ENCODE data around the gene CDK11B. TPM values are rescaled to one million over a fixed set of nuclear protein-coding genes. Genes with fewer than 3 reads are reported as not detected.

The CDK11B gene
- polyA plus RNA-seq, 1 experiment: 6.3 TPM

GRCh38 chr1:1604374-1605033 is 54.3 kb downstream of the CDK11B start:
- H3K4me3 ChIP-seq (ENCODE audit: low read depth, low read length): no peak overlapping the region
- CTCF ChIA-PET: interaction anchor here (3.4 kb wide), 1 partner anchor 10 kb away, joined by 13 read pairs; the partner anchor contains the start of gene MIB2
- H3K36me3 ChIP-seq (ENCODE audit: control insufficient read depth, insufficient read depth, low read length): no peaks in the 10 kb centered on the region
- no peak for TF ChIP-seq CTCF (IDR thresholded peaks at IDR 0.05; ENCODE audit: insufficient read depth, low read depth, low read length)
- no peaks in the 10 kb centered on the region for H3K27me3 ChIP-seq (ENCODE audit: control insufficient read depth, insufficient read depth, low read length)
- POLR2A ChIA-PET: no interaction called here
- no peak for DNase-seq (ENCODE audit: low read depth)

GRCh38 chr1:1603671-1604373 is 55.0 kb downstream of the CDK11B start:
- TF ChIP-seq CTCF (IDR thresholded peaks at IDR 0.05; ENCODE audit: insufficient read depth, low read depth, low read length): no peak
- ChIA-PET CTCF (interaction anchor here (3.4 kb wide), 1 partner anchor 11 kb away, joined by 13 read pairs; the partner anchor contains the start of gene MIB2), POLR2A (no interaction called here)
- Histone ChIP-seq H3K27me3 (ENCODE audit: control insufficient read depth, insufficient read depth, low read length) (no peaks in the 10 kb centered on the region), H3K4me3 (ENCODE audit: low read depth, low read length) (no peak overlapping the region), H3K36me3 (ENCODE audit: control insufficient read depth, insufficient read depth, low read length) (no peaks in the 10 kb centered on the region)
- no peak for DNase-seq (ENCODE audit: low read depth)

- CTCF ChIA-PET: interaction anchor here (3.4 kb wide), 1 partner anchor 11 kb away, joined by 13 read pairs; the partner anchor contains the start of gene MIB2
- H3K36me3 ChIP-seq (ENCODE audit: control insufficient read depth, insufficient read depth, low read length): no peaks in the 10 kb centered on the region
- DNase-seq (ENCODE audit: low read depth): no peak
These were observed 55.8 kb downstream of the CDK11B start for GRCh38 chr1:1602968-1603506.

GRCh38 chr1:1602304-1602967 is 56.4 kb downstream of the CDK11B start:
- Histone ChIP-seq H3K36me3 (ENCODE audit: control insufficient read depth, insufficient read depth, low read length) (no peaks in the 10 kb centered on the region), H3K4me3 (ENCODE audit: low read depth, low read length) (no peak overlapping the region), H3K27me3 (ENCODE audit: control insufficient read depth, insufficient read depth, low read length) (peaks cover 2% of the 10 kb centered on the region; the same call in 1 of the 2 replicates)
- ChIA-PET CTCF (interaction anchor here (3.4 kb wide), 1 partner anchor 12 kb away, joined by 13 read pairs; the partner anchor contains the start of gene MIB2), POLR2A (no interaction called here)
- no peak for DNase-seq (ENCODE audit: low read depth)
- no peak for TF ChIP-seq CTCF (IDR thresholded peaks at IDR 0.05; ENCODE audit: insufficient read depth, low read depth, low read length)

More at GRCh38 chr1:1602968-1603506, 55.8 kb downstream of the CDK11B start:
- no peak for TF ChIP-seq CTCF (IDR thresholded peaks at IDR 0.05; ENCODE audit: insufficient read depth, low read depth, low read length)
- Histone ChIP-seq H3K4me3 (ENCODE audit: low read depth, low read length) (no peak overlapping the region), H3K27me3 (ENCODE audit: control insufficient read depth, insufficient read depth, low read length) (peaks cover 2% of the 10 kb centered on the region; the same call in 1 of the 2 replicates)
- POLR2A ChIA-PET: no interaction called here

All from BJ (cell line).